Endothelial cell (in vitro differentiated cells): Measurements from ENCODE around the gene FAM98B. TPM values are rescaled to one million over a fixed set of nuclear protein-coding genes. Genes with fewer than 3 reads are reported as not detected.

Experiments
- DNase-seq: peaks from one replicate; pipeline ENCODE4 v3.0.0; 2021; ENCODE audit warnings: low spot score
- H3K27ac Mint-ChIP-seq: one replicate; pipeline ENCODE4 v1.8.0; 2021; ENCODE audit warnings: mixed read lengths, inconsistent platforms; ENCODE audit not compliant: unreplicated experiment
- H3K27me3 Mint-ChIP-seq: one replicate; pipeline ENCODE4 v1.8.0; 2021; ENCODE audit warnings: mild to moderate bottlenecking, moderate library complexity, mixed read lengths, inconsistent platforms; ENCODE audit not compliant: unreplicated experiment
- H3K36me3 Mint-ChIP-seq: one replicate; pipeline ENCODE4 v1.8.0; 2021; ENCODE audit warnings: mild to moderate bottlenecking, low read depth, mixed read lengths, inconsistent platforms; ENCODE audit not compliant: unreplicated experiment
- H3K4me1 Mint-ChIP-seq: one replicate; pipeline ENCODE4 v1.8.0; 2021; ENCODE audit warnings: mild to moderate bottlenecking, mixed read lengths, inconsistent platforms; ENCODE audit not compliant: unreplicated experiment
- H3K4me3 Mint-ChIP-seq: one replicate; pipeline ENCODE4 v1.8.0; 2021; ENCODE audit warnings: mild to moderate bottlenecking, mixed read lengths, inconsistent platforms; ENCODE audit not compliant: unreplicated experiment
- H3K9me3 Mint-ChIP-seq: one replicate; pipeline ENCODE4 v1.8.0; 2021; ENCODE audit warnings: mixed read lengths, inconsistent platforms; ENCODE audit not compliant: unreplicated experiment
- CTCF ChIP-seq: fragments of 200-600 bp; sonication (generic); IDR thresholded peaks from one replicate; pipeline ENCODE4 v1.5.0; 2021; ENCODE audit warnings: antibody characterized with exemption; ENCODE audit not compliant: unreplicated experiment
- total RNA-seq: library from RNA; stranded (reverse); fragmentation: NEBNext Ultra II Directional; extraction: Animal tissue kit (Norgen Biotek cat#: 25700); gene quantifications from one replicate; pipeline ENCODE4 v1.2.1, GENCODE V29; 2021; ENCODE audit not compliant: unreplicated experiment

FAM98B gene
- total RNA-seq, 1 donor from 2014 or later: 24.6 TPM

GRCh38 chr15:38536201-38536676, 82.3 kb downstream of the FAM98B start:
- TF ChIP-seq CTCF: no peak
- Mint-ChIP-seq H3K9me3 (no peaks in the 10 kb centered on the region), H3K36me3 (no peaks in the 10 kb centered on the region), H3K27ac (no peak overlapping the region), H3K4me1 (peaks cover 16% of the 10 kb centered on the region), H3K4me3 (no peak overlapping the region), H3K27me3 (peaks cover 2% of the 10 kb centered on the region)
- DNase-seq: no peak

Other genes starting within 250 kb of the FAM98B start
- 29.3 TPM for gene SPRED1, start 201.3 kb upstream of the FAM98B start, total RNA-seq
- 0.49 TPM for gene RASGRP1, start 110.7 kb downstream of the FAM98B start, total RNA-seq